Hematopoietic multipotent progenitor cell treated with erythropoietin and hydrocortisone succinate and interleukin-3 and kit ligand, for 17 days (in vitro differentiated cells): ENCODE results near the gene SLC37A3.

Experiments used
- DNase-seq: peaks from one replicate; pipeline ENCODE4 v3.0.0-alpha.2; 2015; ENCODE audit warnings: low spot score

SLC37A3 gene

GRCh38 chr7:140402178-140402835 lies 4.0 kb upstream of the SLC37A3 start:
- no peak for DNase-seq

GRCh38 chr7:140400381-140400780 lies 2.1 kb upstream of the SLC37A3 start:
- no peak for DNase-seq

- DNase-seq = no peak
These were observed 491 bp upstream of the SLC37A3 start for GRCh38 chr7:140398821-140399220.

GRCh38 chr7:140393756-140394306 lies 4.5 kb downstream of the SLC37A3 start:
- DNase-seq = no peak

- DNase-seq = no peak
These were observed 6.7 kb downstream of the SLC37A3 start for GRCh38 chr7:140391634-140392033.

- no peak for DNase-seq
These were observed 7.7 kb downstream of the SLC37A3 start for GRCh38 chr7:140390466-140391190.

GRCh38 chr7:140390034-140390433 lies 8.3 kb downstream of the SLC37A3 start:
- DNase-seq = no peak

- no peak for DNase-seq
These were observed 8.9 kb downstream of the SLC37A3 start for GRCh38 chr7:140389445-140389844.

GRCh38 chr7:140384894-140385545 lies 13.3 kb downstream of the SLC37A3 start:
- no peak for DNase-seq

GRCh38 chr7:140383954-140384713 lies 14.2 kb downstream of the SLC37A3 start:
- no peak for DNase-seq

GRCh38 chr7:140375892-140376730 lies 22.2 kb downstream of the SLC37A3 start:
- no peak for DNase-seq

GRCh38 chr7:140375323-140375722 lies 23.0 kb downstream of the SLC37A3 start:
- no peak for DNase-seq

- no peak for DNase-seq
These were observed 29.0 kb downstream of the SLC37A3 start for GRCh38 chr7:140369294-140369693.

- no peak for DNase-seq
These were observed 30.8 kb downstream of the SLC37A3 start for GRCh38 chr7:140367528-140367927.

GRCh38 chr7:140364819-140365218 lies 33.5 kb downstream of the SLC37A3 start:
- DNase-seq = no peak

GRCh38 chr7:140360697-140361229 lies 37.6 kb downstream of the SLC37A3 start:
- DNase-seq = no peak

GRCh38 chr7:140358412-140359051 lies 39.8 kb downstream of the SLC37A3 start:
- DNase-seq = no peak

GRCh38 chr7:140358024-140358411 lies 40.3 kb downstream of the SLC37A3 start:
- DNase-seq = no peak

- DNase-seq = no peak
These were observed 48.3 kb downstream of the SLC37A3 start for GRCh38 chr7:140350056-140350455.

- DNase-seq = no peak
These were observed 49.1 kb downstream of the SLC37A3 start for GRCh38 chr7:140349144-140349771.
